K562 (cell line): ENCODE results near the gene AAMP. TPM values are rescaled to one million over a fixed set of nuclear protein-coding genes. Genes with fewer than 3 reads are reported as not detected.

Source experiments
- ARID1B ChIP-seq: fragments of 450-650 bp; IDR thresholded peaks from 2 replicates; pipeline ENCODE4 v1.6.1; 2016; ENCODE audit warnings: antibody characterized with exemption, mild to moderate bottlenecking, inconsistent platforms
- BCOR ChIP-seq: fragments of 450-650 bp; IDR thresholded peaks from 2 replicates; pipeline ENCODE4 v1.6.1; 2016
- CSDE1 ChIP-seq, 2 experiments: fragments of 450-650 bp; IDR thresholded peaks; 2 replicates each; pipeline ENCODE4 v1.6.1; 2016; ENCODE audit warnings: mild to moderate bottlenecking in 1 of 2
- EGR1 ChIP-seq: fragments of 450-650 bp; conservative IDR thresholded peaks from 2 replicates; pipeline ENCODE4 v1.6.1; 2017; ENCODE audit warnings: mild to moderate bottlenecking
- ETV5 ChIP-seq: sonication (generic); formaldehyde crosslinking; IDR thresholded peaks from 2 replicates; pipeline ENCODE4 v1.4.0; 2020; ENCODE audit warnings: low read depth, mild to moderate bottlenecking, missing genetic modification reagents
- EZH2 ChIP-seq: IDR thresholded peaks from 2 replicates; pipeline ENCODE4 v1.6.1; 2012; ENCODE audit warnings: low read depth, mild to moderate bottlenecking, inconsistent platforms, low read length, borderline replicate concordance
- HMGN3 ChIP-seq: IDR thresholded peaks from 2 replicates; pipeline ENCODE4 v1.6.1; 2011; ENCODE audit warnings: borderline replicate concordance, low read depth, mild to moderate bottlenecking, mixed read lengths, low read length; ENCODE audit not compliant: insufficient read length; ENCODE audit errors: extremely low read depth
- JUNB ChIP-seq: fragments of 450-650 bp; formaldehyde crosslinking; conservative IDR thresholded peaks from 2 replicates; pipeline ENCODE4 v1.4.0; 2020; ENCODE audit warnings: mild to moderate bottlenecking
- KAT7 ChIP-seq: sonication (generic); formaldehyde crosslinking; IDR thresholded peaks from 2 replicates; pipeline ENCODE4 v1.8.0; 2022; ENCODE audit warnings: missing genetic modification reagents, mild to moderate bottlenecking, borderline replicate concordance
- KLF6 ChIP-seq: fragments of 250-450 bp; sonication (Bioruptor Pico); IDR thresholded peaks from 2 replicates; pipeline ENCODE4 v1.4.0; 2020; ENCODE audit warnings: mild to moderate bottlenecking, moderate library complexity, borderline replicate concordance
- MECOM ChIP-seq: fragments of 250-450 bp; sonication (Bioruptor Pico); IDR thresholded peaks from 2 replicates; pipeline ENCODE4 v1.8.0; 2022; ENCODE audit warnings: inconsistent platforms
- NONO ChIP-seq, 2 experiments: fragments of 200-400 bp in 1 of 2; fragments of 450-650 bp in 1 of 2; formaldehyde crosslinking in 1 of 2; IDR thresholded peaks; 2 replicates each; pipeline ENCODE4 v1.6.1; 2017; ENCODE audit warnings: low read depth in 2 of 2, mild to moderate bottlenecking in 2 of 2, moderate library complexity in 2 of 2, low read length in 1 of 2
- PML ChIP-seq: IDR thresholded peaks from 2 replicates; pipeline ENCODE4 v1.6.1; 2012; ENCODE audit warnings: low read length, inconsistent platforms
- RBFOX2 ChIP-seq: fragments of 200-400 bp; formaldehyde crosslinking; IDR thresholded peaks from 2 replicates; pipeline ENCODE4 v1.6.1; 2017; ENCODE audit warnings: low read depth, mild to moderate bottlenecking, low read length, moderate library complexity
- SP1 ChIP-seq: sonication (generic); formaldehyde crosslinking; IDR thresholded peaks from 2 replicates; pipeline ENCODE4 v1.8.1; 2022; ENCODE audit warnings: mild to moderate bottlenecking, missing genetic modification reagents
- SRSF9 ChIP-seq: fragments of 200-400 bp; formaldehyde crosslinking; IDR thresholded peaks from 2 replicates; pipeline ENCODE4 v1.6.1; 2017; ENCODE audit warnings: low read depth, low read length, borderline replicate concordance
- TAF9B ChIP-seq: fragments of 450-650 bp; IDR thresholded peaks from 2 replicates; pipeline ENCODE4 v1.6.1; 2018; ENCODE audit warnings: mild to moderate bottlenecking; ENCODE audit not compliant: partially characterized antibody
- U2AF1 ChIP-seq: fragments of 200-400 bp; formaldehyde crosslinking; optimal IDR thresholded peaks from 2 replicates; pipeline ENCODE3; 2017; ENCODE audit warnings: mild to moderate bottlenecking, low read depth, low read length, moderate library complexity
- XRCC5 ChIP-seq: fragments of 200-400 bp; formaldehyde crosslinking; IDR thresholded peaks from 2 replicates; pipeline ENCODE4 v1.6.1; 2017; ENCODE audit warnings: low read depth, mild to moderate bottlenecking, low read length
- ZBTB49 ChIP-seq: sonication (generic); formaldehyde crosslinking; IDR thresholded peaks from 2 replicates; pipeline ENCODE4 v1.8.0; 2022; ENCODE audit warnings: missing genetic modification reagents, mild to moderate bottlenecking, borderline replicate concordance
- ZNF217 ChIP-seq: sonication (generic); formaldehyde crosslinking; IDR thresholded peaks from 2 replicates; pipeline ENCODE4 v1.8.0; 2022; ENCODE audit warnings: mild to moderate bottlenecking, missing genetic modification reagents
- ZNF316 ChIP-seq: fragments of 450-650 bp; IDR thresholded peaks from 2 replicates; pipeline ENCODE4 v1.6.1; 2016
- ZNF75A ChIP-seq: fragments of 450-650 bp; formaldehyde crosslinking; IDR thresholded peaks from 2 replicates; pipeline ENCODE4 v1.4.0; 2020; ENCODE audit warnings: mild to moderate bottlenecking
- polyA plus RNA-seq, 8 experiments: library from polyadenylated mRNA; depleted of rRNA in 4 of 8; stranded (reverse) in 5 of 8; unstranded in 3 of 8; fragments of >200 nt; fragmentation: Nextera tagmentation in 2 of 8; fragmentation: Illumina TruSeq in 1 of 8; extraction: Ambion mirVana in 2 of 8; extraction: Trizol in 1 of 8; gene quantifications; 2 replicates each; pipeline versions ENCODE4 v1.2.1 to v1.2.3, GENCODE V29; 2011 to 2014; ENCODE audit warnings: inconsistent platforms in 1 of 8, missing spikeins in 1 of 8
- total RNA-seq, 7 experiments: library from RNA; depleted of rRNA in 6 of 7; stranded (reverse); fragments of >200 nt in 6 of 7; fragmentation: Illumina TruSeq in 2 of 7; extraction: Trizol in 2 of 7; gene quantifications; 2 replicates each; pipeline versions ENCODE4 v1.2.1 to v1.2.3, GENCODE V29; 2011 to 2021; ENCODE audit warnings: low replicate concordance in 1 of 7
- TF ChIP-seq, protein P1 (sequence below): fragments of 450-650 bp; formaldehyde crosslinking; IDR thresholded peaks from 2 replicates; pipeline ENCODE4 v1.4.0; 2020; ENCODE audit warnings: mild to moderate bottlenecking
- TF ChIP-seq, protein P2 (sequence below): fragments of 450-650 bp; IDR thresholded peaks from 2 replicates; pipeline ENCODE4 v1.6.1; 2016; ENCODE audit warnings: borderline replicate concordance

The AAMP gene
- total and polyA plus RNA-seq, 9 of the 15 experiments (the other 6 are each of a cell fraction or from before 2014, with no cell fraction given), result 5.7 to 197 (median 94.1) TPM

DNA sequence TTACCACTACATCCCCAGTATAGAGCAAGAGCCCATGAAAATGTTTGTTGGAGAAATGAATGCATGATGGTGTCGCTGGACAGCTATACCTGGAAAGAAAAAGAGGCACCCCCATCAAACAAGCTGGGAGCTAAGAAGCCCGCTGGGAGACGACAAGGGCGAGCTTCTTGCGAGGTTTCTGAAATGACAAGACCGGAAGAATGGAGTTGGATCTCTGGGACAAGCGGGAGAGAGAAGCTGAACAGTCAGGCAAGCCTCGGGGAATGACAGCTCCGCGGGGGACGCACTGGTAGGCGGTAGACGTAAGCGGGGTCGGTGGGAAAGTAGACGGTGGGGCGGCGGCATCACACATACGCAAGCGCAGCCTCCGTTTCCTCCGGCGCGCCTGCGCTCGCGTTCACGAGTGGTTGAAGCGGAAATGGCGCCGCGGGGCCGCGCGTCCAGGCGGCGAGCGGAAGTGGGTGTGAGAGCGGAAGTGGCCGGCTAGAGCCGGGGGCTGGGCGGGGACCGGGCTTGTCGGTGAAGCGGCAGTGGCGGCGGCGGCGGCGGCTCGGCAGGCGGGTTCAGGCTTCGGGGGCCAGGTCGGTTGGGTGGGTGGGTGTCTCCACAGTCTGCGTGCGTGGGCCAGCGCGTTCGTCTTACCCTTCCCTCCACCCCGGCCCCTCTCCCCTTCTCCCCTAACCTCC is 53.1 kb downstream of the AAMP start, which contains the start of gene ARPC2 (continued):
- TF ChIP-seq ZNF316 (peak; percentile 85), XRCC5 (no peak), JUNB (no peak), ETV5 (CRISPR knock-in tag) (peak; percentile 92), EZH2 (no peak), SP1 (CRISPR knock-in tag) (0 out of 2 replicates have a peak, but pooled peaks have one; percentile 26), PML (peak; percentile 55; the same call in 1 of the 2 replicates), TAF9B (peak; percentile 24), U2AF1 (no peak), HMGN3 (peak; percentile 28), ZNF75A (CRISPR knock-in tag) (no peak), ZNF217 (CRISPR knock-in tag) (no peak), SRSF9 (no peak), CSDE1 (IDR thresholded peaks at IDR 0.05) (no peak), KAT7 (CRISPR knock-in tag) (peak; percentile 17; the same call in 1 of the 2 replicates), MECOM (no peak), KLF6 (no peak), NONO (IDR thresholded peaks at IDR 0.05; ENCODE audit: low read depth in 2 of 2, low read length in 1 of 2) (peak in 1 of 2 experiments; percentile 50; a peak in 1 of 4 replicates), BCOR (peak; percentile 37; the same call in 1 of the 2 replicates), EGR1 (peak; percentile 75), RBFOX2 (peak; percentile 90), ARID1B (0 out of 2 replicates have a peak, but pooled peaks have one; percentile 12), ZBTB49 (no peak)
- TF ChIP-seq, protein P1, sequence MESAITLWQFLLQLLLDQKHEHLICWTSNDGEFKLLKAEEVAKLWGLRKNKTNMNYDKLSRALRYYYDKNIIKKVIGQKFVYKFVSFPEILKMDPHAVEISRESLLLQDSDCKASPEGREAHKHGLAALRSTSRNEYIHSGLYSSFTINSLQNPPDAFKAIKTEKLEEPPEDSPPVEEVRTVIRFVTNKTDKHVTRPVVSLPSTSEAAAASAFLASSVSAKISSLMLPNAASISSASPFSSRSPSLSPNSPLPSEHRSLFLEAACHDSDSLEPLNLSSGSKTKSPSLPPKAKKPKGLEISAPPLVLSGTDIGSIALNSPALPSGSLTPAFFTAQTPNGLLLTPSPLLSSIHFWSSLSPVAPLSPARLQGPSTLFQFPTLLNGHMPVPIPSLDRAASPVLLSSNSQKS, result no peak
- TF ChIP-seq, protein P2, sequence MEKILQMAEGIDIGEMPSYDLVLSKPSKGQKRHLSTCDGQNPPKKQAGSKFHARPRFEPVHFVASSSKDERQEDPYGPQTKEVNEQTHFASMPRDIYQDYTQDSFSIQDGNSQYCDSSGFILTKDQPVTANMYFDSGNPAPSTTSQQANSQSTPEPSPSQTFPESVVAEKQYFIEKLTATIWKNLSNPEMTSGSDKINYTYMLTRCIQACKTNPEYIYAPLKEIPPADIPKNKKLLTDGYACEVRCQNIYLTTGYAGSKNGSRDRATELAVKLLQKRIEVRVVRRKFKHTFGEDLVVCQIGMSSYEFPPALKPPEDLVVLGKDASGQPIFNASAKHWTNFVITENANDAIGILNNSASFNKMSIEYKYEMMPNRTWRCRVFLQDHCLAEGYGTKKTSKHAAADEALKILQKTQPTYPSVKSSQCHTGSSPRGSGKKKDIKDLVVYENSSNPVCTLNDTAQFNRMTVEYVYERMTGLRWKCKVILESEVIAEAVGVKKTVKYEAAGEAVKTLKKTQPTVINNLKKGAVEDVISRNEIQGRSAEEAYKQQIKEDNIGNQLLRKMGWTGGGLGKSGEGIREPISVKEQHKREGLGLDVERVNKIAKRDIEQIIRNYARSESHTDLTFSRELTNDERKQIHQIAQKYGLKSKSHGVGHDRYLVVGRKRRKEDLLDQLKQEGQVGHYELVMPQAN, result peak; percentile 26; the same call in 1 of the 2 replicates
